ENCODE results near the gene DCAF7.

DNA sequence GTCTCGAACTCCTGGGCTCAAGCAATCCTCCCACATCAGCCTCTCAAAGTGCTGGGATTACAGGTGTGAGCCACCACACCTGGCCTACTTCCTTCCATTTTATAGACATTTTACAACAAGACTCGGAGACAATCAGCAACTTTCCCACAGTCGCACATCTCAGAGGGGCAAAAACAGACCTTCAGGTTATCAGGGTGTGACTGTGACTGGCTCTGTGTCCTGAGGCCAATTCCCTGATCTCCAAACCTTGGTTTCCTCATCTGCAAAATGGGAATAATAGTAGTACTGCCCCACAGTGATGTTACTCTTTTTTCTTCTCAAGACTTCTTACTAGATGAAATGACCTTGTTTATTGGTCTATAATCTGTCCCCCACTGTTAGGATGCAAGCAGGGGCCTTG is 37.9 kb upstream of the DCAF7 start:
- TF ChIP-seq EP300 (IDR thresholded peaks at IDR 0.05; ENCODE audit: borderline replicate concordance in 1 of 2, low read depth in 1 of 2, low read length in 1 of 2) (no peak), RFX5 (IDR thresholded peaks at IDR 0.05; ENCODE audit: low read length) (no peak), YY1 (IDR thresholded peaks at IDR 0.05; ENCODE audit: low read depth) (no peak), FOXM1 (IDR thresholded peaks at IDR 0.05; ENCODE audit: low read depth) (no peak), POLR2AphosphoS5 (IDR thresholded peaks at IDR 0.05; ENCODE audit: low read depth, low read length) (no peak), SIN3A (IDR thresholded peaks at IDR 0.05; ENCODE audit: borderline replicate concordance, low read depth, low read length) (no peak), TAF1 (IDR thresholded peaks at IDR 0.05; ENCODE audit: borderline replicate concordance, low read depth, low read length) (no peak), FOXJ3 (CRISPR knock-in tag; IDR thresholded peaks at IDR 0.05) (no peak), MEF2A (IDR thresholded peaks at IDR 0.05; ENCODE audit: borderline replicate concordance, low read depth) (no peak)
- TF ChIP-seq, protein P1, sequence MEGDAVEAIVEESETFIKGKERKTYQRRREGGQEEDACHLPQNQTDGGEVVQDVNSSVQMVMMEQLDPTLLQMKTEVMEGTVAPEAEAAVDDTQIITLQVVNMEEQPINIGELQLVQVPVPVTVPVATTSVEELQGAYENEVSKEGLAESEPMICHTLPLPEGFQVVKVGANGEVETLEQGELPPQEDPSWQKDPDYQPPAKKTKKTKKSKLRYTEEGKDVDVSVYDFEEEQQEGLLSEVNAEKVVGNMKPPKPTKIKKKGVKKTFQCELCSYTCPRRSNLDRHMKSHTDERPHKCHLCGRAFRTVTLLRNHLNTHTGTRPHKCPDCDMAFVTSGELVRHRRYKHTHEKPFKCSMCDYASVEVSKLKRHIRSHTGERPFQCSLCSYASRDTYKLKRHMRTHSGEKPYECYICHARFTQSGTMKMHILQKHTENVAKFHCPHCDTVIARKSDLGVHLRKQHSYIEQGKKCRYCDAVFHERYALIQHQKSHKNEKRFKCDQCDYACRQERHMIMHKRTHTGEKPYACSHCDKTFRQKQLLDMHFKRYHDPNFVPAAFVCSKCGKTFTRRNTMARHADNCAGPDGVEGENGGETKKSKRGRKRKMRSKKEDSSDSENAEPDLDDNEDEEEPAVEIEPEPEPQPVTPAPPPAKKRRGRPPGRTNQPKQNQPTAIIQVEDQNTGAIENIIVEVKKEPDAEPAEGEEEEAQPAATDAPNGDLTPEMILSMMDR (IDR thresholded peaks at IDR 0.05) = no peak
- TF ChIP-seq, protein P2, sequence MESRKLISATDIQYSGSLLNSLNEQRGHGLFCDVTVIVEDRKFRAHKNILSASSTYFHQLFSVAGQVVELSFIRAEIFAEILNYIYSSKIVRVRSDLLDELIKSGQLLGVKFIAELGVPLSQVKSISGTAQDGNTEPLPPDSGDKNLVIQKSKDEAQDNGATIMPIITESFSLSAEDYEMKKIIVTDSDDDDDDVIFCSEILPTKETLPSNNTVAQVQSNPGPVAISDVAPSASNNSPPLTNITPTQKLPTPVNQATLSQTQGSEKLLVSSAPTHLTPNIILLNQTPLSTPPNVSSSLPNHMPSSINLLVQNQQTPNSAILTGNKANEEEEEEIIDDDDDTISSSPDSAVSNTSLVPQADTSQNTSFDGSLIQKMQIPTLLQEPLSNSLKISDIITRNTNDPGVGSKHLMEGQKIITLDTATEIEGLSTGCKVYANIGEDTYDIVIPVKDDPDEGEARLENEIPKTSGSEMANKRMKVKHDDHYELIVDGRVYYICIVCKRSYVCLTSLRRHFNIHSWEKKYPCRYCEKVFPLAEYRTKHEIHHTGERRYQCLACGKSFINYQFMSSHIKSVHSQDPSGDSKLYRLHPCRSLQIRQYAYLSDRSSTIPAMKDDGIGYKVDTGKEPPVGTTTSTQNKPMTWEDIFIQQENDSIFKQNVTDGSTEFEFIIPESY (IDR thresholded peaks at IDR 0.05; ENCODE audit: borderline replicate concordance, low read depth) = no peak
- TF ChIP-seq, protein P3, sequence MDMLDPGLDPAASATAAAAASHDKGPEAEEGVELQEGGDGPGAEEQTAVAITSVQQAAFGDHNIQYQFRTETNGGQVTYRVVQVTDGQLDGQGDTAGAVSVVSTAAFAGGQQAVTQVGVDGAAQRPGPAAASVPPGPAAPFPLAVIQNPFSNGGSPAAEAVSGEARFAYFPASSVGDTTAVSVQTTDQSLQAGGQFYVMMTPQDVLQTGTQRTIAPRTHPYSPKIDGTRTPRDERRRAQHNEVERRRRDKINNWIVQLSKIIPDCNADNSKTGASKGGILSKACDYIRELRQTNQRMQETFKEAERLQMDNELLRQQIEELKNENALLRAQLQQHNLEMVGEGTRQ (IDR thresholded peaks at IDR 0.05; ENCODE audit: borderline replicate concordance, low read depth, low read length) = no peak

All from SK-N-SH (cell line).